Raji (cell line): ENCODE results near the gene RNU5D-1.

Experiments
- POLR2A ChIP-seq: IDR thresholded peaks from 2 replicates; pipeline ENCODE4 v1.6.1; 2011; ENCODE audit warnings: low read depth, low read length, control low read depth; ENCODE audit not compliant: insufficient read depth

Gene RNU5D-1

GRCh38 chr1:44717156-44717555 lies 13.8 kb downstream of the RNU5D-1 start:
- TF ChIP-seq POLR2A, result no peak

- peak; percentile 52; the same call in 1 of the 2 replicates for TF ChIP-seq POLR2A
These were observed 15.9 kb downstream of the RNU5D-1 start for GRCh38 chr1:44714944-44715571.

GRCh38 chr1:44714532-44714931 lies 16.4 kb downstream of the RNU5D-1 start:
- TF ChIP-seq POLR2A, result no peak

GRCh38 chr1:44713321-44713781 lies 17.6 kb downstream of the RNU5D-1 start:
- no peak for TF ChIP-seq POLR2A

- no peak for TF ChIP-seq POLR2A
These were observed 22.8 kb downstream of the RNU5D-1 start for GRCh38 chr1:44707959-44708831.

- TF ChIP-seq POLR2A, result no peak
These were observed 23.7 kb downstream of the RNU5D-1 start for GRCh38 chr1:44707112-44707881.

- no peak for TF ChIP-seq POLR2A
These were observed 25.0 kb downstream of the RNU5D-1 start for GRCh38 chr1:44705938-44706337.

GRCh38 chr1:44705470-44705869 lies 25.5 kb downstream of the RNU5D-1 start:
- TF ChIP-seq POLR2A, result no peak

GRCh38 chr1:44701141-44701573 lies 29.8 kb downstream of the RNU5D-1 start:
- TF ChIP-seq POLR2A, result no peak

- no peak for TF ChIP-seq POLR2A
These were observed 30.4 kb downstream of the RNU5D-1 start for GRCh38 chr1:44700573-44700972.

- no peak for TF ChIP-seq POLR2A
These were observed 32.8 kb downstream of the RNU5D-1 start for GRCh38 chr1:44698138-44698537.

GRCh38 chr1:44696789-44697345 lies 34.1 kb downstream of the RNU5D-1 start:
- no peak for TF ChIP-seq POLR2A

GRCh38 chr1:44696101-44696500 lies 34.9 kb downstream of the RNU5D-1 start:
- TF ChIP-seq POLR2A, result no peak

- TF ChIP-seq POLR2A, result no peak
These were observed 35.3 kb downstream of the RNU5D-1 start for GRCh38 chr1:44695671-44696070.

GRCh38 chr1:44694863-44695478 lies 36.0 kb downstream of the RNU5D-1 start:
- no peak for TF ChIP-seq POLR2A
